DLD1 (cell line): Measurements from ENCODE around the gene HECA.
"Not testable (repeated sequence)": the region's sequence is repeated elsewhere in the genome, so short reads cannot be mapped to it uniquely, and the experiment has no call there.

Experiments used
- in situ Hi-C: cut with HindIII; loops from 2 replicates; pipeline ENCODE4 v1.10.0; 2017; ENCODE audit warnings: low sequenced_read_pairs

Gene HECA, protein sequence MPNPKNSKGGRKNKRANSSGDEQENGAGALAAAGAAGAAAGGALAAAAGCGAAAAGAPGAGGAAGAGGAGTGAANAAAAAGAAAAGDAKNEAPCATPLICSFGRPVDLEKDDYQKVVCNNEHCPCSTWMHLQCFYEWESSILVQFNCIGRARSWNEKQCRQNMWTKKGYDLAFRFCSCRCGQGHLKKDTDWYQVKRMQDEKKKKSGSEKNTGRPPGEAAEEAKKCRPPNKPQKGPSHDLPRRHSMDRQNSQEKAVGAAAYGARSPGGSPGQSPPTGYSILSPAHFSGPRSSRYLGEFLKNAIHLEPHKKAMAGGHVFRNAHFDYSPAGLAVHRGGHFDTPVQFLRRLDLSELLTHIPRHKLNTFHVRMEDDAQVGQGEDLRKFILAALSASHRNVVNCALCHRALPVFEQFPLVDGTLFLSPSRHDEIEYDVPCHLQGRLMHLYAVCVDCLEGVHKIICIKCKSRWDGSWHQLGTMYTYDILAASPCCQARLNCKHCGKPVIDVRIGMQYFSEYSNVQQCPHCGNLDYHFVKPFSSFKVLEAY

DNA sequence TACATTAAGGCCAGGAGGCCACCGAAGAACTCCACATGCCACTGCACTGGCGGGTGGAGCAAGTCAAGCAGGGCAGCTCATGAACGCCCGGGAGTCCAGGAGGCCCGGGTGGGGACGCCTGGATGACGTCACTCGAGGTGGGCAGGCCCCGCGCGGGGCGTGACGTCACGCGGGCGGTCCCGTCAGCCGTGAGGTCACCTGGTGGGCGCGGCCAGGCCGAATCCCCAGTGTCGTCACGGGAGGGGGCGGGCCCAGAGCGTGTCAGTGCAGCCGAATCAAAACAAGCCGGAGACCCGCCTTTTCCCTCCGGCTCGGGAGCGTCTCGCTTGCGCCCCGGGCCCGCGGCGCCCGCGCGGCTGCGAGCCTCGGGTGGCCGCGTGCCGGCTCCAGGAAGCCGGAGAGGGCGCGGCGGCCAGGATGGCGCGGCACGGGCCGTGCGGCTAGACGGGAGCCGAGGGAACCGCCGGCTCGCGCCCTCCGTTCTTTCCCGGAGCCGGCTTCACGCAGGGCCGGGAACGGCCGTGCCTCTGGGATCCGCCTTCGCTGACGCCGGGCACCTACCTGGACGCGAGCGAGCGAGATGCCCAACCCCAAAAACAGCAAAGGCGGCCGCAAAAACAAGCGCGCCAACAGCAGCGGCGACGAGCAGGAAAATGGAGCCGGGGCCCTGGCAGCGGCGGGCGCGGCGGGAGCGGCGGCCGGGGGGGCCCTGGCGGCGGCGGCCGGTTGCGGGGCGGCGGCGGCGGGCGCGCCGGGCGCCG is at the start of gene HECA:
Gene HECA (plus strand): TSS at position 264 of the 761 bp plus-strand sequence. CDS start 317 bp downstream, at position 581.
- in situ Hi-C loops, result no loop called here

- in situ Hi-C loops, result no loop called here
These were observed 43.1 kb upstream of the HECA start for GRCh38 chr6:139091826-139092225.

- in situ Hi-C loops, result no loop called here
These were observed 34.9 kb upstream of the HECA start for GRCh38 chr6:139099984-139100383.

DNA sequence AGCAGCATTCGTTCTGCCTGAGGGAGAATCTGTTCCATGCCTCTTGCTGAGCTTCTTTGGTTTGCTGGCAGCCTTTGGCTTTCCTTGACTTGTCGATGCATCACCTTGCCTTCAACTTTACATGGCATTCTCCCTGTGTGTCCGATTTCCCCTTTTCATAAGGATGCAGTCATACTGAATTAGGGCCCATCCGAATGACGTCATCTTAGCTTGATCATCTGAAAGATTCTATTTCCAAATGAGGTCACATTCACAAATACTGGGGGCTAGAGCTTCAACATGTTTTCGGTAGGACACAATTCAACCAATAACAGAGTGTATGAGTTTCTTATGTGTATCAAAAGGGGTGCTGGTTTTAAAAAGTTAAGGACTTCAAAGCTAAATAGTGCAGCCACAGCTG is 27.8 kb upstream of the HECA start:
- in situ Hi-C loops, result no loop called here

DNA sequence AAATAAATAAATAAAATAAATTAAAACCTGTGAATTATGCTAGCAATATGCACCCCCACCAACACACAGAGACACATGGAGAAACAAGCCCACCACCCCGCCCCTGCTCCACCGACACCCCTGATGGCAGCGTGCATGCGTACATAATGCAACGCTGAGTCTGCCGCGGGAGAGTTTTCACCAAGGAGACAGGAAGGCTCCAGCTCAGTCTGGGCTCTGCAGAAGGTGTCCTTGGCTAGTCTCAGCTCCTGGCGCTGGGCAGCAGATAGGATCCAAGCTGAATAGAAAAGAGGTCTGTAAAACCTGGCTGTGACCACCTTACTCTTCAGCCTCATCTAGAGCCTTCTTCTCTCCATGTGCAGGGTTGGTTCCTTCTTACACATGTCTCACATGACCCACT is 26.5 kb upstream of the HECA start:
- in situ Hi-C loops, result no loop called here

GRCh38 chr6:139109558-139109957 is 25.3 kb upstream of the HECA start:
- in situ Hi-C loops, result no loop called here

DNA sequence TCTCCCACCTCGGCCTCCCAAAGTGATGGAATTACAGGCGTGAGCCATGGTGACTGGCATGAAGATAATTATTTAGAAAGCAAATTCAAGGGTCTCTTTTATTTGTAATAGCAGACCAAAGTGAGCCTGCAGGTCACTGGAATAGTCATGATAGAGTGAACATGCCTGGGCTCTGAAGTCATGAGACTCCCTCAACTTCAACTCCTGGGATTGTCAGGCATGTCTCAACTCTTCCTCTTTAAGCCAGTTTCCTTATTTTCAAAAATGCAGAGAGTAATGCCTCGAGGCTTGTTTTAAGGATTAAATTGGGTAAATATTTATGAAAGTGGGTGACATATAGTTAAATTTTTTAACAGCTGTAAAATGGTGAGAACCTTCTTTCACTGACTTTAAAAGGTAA is 22.7 kb upstream of the HECA start:
- in situ Hi-C loops, result no loop called here

- in situ Hi-C loops, result no loop called here
These were observed 22.3 kb upstream of the HECA start for GRCh38 chr6:139112561-139112960.

- in situ Hi-C loops, result no loop called here
These were observed 20.1 kb upstream of the HECA start for GRCh38 chr6:139114746-139115145.

DNA sequence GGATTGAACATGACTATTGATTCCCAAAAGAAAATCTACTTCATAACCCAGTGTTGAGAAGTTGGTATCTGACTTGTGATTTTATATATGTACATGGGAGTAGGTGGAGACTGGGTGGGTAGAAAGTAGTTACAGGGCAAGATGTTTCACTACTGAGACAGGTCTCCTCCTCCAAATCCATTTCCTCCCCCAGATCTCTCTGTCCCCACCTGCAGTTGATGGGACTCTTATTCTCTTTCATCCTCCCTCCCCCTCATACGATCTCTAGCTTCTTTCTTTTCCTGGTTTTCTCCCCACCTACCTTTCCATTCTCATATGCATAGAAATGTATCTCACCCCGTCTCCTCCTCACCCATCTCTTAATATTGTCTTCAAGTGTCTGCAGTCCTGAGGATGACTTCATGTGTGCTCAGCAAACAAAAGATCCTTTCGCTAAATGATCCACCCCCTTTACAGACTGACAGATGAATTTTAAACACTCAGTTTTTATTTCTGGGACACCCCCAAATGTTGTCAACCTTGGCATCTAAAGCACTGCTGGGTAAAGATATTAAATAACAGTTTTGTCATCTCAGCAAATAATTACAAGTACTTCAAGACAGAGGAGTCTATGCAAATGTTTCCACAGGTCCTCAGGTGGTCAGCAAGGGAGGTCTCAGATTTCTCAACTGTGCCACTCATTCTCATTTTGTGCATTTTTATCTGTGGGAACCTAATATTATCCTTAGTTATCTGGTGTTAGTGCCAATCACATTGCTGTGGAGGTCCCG is 18.7 kb upstream of the HECA start:
- in situ Hi-C loops, result no loop called here

GRCh38 chr6:139117734-139118133 is 17.1 kb upstream of the HECA start:
- in situ Hi-C loops, result no loop called here

DNA sequence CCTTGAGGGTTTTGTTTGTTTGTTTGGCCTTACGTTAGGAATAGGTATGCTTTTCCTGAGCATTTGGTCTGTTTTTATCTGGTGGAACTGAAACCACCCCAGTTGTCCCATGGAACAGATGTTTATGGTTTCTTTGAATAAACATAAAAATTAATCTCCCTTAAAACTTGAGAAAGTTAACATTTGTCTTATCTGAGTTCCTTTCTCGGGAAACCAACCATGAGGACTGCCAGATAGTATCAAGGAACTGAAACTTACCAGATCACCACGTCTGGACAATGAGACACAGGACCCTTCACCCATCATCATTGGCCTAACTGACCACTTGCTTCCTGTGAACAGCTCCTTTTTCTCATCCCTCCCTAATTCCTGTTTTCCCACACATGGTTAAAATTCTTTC is 15.3 kb upstream of the HECA start:
- in situ Hi-C loops, result no loop called here

- in situ Hi-C loops, result not testable (repeated sequence)
These were observed 12.1 kb upstream of the HECA start for GRCh38 chr6:139122823-139123222.

DNA sequence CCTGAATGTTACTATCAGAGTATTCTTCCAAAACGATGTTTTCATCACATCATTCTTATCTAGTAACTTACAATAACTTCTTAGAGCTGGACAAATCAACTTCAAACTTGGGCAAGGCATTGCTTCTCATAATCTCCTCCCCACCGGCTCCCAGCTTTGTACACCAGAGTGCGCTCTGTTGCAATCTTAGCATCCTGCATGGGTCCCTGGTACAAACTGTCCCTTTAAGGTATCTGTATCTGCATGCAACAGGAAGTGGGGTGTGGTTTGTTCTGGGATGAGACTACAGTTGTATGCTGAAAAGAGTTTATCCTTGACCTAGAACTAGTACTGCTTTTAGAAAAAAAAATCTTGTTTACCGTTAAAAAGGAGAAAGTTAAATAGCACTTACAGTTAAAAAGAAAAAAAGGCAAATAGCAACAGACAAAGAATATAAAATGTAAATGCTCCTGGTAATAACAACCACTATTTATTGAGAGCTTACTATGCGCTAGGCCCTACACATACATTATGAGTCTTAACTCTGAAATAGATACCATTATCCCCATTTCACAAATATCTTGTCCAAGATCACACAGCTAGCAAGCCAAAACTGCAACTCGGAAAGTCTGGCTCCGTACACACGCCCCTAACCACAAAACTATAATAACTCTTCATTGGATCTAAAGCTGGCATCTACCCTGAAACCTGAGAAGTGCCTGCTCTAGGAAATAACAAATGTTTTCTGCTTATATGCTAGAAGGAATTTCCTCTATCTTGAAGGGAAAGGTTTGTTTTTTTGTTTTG is 9.8 kb upstream of the HECA start:
- in situ Hi-C loops, result no loop called here

- in situ Hi-C loops, result no loop called here
These were observed 8.6 kb upstream of the HECA start for GRCh38 chr6:139126255-139126654.

GRCh38 chr6:139126931-139127330 is 7.9 kb upstream of the HECA start:
- in situ Hi-C loops, result no loop called here

DNA sequence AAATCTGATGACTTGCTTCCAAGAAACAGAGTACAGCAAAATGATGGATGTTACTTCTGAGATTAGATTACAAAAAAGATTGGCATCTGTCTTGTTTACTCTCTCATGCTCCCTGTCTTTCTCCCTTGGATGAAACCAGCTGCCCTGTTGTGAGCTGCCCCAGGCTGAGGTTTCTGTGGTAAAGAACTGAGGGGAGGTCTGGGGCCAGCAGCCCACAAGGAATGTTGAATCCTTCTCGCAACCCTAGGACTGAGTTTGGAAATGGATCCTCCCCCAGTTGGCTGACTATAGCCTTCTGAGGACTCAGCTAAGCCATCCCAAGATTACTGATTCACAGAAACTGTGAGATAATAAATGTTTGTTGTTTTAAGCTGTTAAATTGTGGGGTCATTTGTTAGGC is 5.6 kb upstream of the HECA start:
- in situ Hi-C loops, result no loop called here

DNA sequence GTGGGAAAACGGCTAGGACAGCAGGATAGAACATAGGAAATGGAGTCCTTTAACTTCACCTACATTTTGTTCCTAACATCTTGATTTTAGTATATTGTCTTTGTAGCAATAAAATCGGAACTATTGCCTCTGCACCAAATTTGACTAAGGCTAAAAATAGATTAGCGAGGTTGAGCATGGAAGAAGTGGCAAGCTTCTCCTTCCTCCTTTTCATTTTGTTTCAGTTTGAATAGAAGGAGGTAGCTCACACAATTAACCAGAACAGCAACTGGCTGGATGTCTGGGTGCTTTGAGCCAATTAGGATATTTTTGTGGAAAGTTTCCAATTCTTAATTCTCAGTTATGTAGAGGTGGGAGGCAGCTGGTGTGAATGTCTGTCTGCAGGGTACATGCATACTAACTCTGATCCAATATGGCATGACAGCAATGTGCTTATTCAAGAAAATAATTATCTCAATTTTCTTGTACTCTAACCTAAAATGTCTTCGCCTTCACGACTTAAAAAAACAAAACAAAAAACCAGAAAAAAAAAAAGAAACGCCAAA is 3.1 kb upstream of the HECA start:
- in situ Hi-C loops, result no loop called here

DNA sequence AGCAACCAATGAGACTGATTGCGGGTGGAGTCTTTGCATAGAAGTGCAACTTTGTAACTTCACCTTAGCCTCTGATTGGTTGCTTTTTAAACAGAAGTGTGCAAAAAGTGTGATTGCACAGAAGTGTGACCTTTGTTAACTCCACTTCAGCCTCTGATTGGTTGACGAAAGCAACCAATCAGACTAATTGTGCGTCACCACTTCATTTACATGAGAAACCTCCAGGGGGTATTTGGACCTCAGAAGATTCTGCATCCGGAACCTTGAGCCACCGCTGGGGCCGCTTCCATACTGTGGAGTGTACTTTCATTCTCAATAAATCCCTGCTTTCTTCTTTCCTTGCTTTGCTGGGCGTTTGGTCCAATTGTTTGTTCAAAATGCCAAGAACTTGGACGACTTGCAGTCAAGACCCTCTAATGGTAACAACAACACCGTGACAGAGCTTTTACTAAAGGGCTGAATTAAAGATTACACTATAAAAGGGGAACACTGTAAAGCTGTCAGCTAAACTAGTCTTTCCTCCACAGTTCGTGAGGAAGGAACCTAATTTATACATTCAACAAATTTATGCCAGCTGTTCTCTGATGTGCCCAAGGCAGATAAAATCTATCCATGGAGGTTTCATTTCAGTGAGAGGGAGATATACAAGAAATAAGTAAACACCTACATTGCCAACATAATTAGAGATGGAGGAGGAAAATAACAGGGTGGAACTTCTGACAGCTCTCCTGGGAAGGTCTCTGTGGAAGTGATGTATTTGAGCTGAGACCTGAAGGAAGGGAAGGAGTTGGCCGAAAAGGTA is 1.4 kb upstream of the HECA start:
- in situ Hi-C loops, result no loop called here
